Amygdala (tissue), 56 donors: ENCODE measurements around the gene DYRK3.
"Not testable (repeated sequence)": the region's sequence is repeated elsewhere in the genome, so short reads cannot be mapped to it uniquely, and the experiment has no call there.

ENCODE experiments used
- DNase-seq, 56 donors: peaks; one replicate each; lab custom pipeline; 2025; lab: John Stamatoyannopoulos, UW

DYRK3 gene

DNA sequence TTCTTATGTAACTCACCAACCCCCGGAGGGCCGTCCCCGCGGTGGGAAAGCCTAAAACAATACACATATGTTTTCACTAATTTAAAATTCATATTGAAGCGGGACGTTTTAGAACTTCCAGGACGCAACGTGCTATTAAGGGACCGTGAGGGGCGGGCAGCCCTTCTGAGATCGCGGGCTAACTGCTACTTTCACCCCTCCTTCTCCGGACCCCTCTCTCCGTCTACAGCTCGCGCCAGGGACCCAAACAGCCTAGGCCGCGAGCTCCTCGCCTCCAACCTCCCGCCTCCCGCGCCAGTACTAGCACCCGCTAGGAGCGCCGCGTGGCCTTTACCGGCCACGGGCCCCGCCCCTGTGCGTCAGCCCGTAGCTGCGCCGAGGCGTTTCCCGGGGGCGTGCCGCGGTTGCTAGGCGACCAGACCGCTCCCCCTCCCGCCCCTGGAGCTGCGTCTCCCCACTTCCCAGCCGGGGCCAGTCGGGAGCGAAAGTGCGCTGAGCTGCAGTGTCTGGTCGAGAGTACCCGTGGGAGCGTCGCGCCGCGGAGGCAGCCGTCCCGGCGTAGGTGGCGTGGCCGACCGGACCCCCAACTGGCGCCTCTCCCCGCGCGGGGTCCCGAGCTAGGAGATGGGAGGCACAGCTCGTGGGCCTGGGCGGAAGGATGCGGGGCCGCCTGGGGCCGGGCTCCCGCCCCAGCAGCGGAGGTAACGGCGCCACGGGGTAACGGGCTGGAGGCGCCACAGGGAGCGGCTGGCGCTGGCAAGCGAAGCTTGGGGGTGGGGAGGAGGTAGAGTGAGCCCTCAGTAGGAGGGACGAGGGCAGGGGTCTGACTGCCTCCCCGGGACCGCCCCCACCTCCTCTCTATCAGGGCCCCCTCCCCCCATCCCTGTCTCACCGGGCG, at the start of gene DYRK3:
DYRK3 (plus strand) TSS at position 457 of the 898 bp plus-strand sequence; CDS start at position 625, 168 bp downstream.
- DNase-seq = peak in 55 of 56 donors; percentile 38 to 95 (median 83)

DNA sequence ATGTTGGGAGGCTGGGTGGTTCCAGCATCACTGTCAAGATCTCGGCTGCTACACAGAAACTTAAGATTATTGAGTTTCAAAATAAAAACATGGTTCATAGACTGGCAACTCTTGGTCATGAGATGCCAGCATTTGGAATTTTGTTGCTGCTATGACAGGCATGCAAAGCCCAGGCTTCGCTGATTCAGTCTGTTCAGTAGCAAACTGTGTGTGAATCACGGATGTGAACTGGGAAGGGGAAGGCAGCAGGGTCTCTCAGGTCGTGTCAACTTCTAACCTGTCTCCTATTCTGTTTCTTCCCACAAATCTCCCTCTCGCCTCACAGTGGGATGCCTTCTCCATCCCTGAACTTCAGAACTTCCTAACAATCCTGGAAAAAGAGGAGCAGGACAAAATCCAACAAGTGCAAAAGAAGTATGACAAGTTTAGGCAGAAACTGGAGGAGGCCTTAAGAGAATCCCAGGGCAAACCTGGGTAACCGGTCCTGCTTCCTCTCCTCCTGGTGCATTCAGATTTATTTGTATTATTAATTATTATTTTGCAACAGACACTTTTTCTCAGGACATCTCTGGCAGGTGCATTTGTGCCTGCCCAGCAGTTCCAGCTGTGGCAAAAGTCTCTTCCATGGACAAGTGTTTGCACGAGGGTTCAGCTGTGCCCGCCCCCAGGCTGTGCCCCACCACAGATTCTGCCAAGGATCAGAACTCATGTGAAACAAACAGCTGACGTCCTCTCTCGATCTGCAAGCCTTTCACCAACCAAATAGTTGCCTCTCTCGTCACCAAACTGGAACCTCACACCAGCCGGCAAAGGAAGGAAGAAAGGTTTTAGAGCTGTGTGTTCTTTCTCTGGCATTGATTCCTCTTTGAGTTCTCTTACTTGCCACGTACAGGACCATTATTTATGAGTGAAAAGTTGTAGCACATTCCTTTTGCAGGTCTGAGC, 48.6 kb upstream of the DYRK3 start:
- DNase-seq = no peak

DNA sequence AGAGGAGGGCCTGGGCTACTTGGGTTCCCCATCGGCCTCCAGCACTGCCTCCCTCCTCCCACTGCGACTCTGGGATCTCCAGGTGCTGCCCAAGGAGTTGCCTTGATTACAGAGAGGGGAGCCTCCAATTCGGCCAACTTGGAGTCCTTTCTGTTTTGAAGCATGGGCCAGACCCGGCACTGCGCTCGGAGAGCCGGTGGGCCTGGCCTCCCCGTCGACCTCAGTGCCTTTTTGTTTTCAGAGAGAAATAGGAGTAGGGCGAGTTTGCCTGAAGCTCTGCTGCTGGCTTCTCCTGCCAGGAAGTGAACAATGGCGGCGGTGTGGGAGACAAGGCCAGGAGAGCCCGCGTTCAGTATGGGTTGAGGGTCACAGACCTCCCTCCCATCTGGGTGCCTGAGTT, 47.4 kb upstream of the DYRK3 start:
- no peak for DNase-seq

DNA sequence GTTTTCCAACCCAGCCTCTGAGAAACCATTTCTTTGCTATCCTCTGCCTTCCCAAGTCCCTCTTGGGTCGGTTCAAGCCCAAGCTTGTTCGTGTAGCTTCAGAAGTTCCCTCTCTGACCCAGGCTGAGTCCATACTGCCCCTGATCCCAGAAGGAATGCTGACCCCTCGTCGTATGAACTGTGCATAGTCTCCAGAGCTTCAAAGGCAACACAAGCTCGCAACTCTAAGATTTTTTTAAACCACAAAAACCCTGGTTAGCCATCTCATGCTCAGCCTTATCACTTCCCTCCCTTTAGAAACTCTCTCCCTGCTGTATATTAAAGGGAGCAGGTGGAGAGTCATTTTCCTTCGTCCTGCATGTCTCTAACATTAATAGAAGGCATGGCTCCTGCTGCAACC, 46.8 kb upstream of the DYRK3 start:
- no peak for DNase-seq

DNA sequence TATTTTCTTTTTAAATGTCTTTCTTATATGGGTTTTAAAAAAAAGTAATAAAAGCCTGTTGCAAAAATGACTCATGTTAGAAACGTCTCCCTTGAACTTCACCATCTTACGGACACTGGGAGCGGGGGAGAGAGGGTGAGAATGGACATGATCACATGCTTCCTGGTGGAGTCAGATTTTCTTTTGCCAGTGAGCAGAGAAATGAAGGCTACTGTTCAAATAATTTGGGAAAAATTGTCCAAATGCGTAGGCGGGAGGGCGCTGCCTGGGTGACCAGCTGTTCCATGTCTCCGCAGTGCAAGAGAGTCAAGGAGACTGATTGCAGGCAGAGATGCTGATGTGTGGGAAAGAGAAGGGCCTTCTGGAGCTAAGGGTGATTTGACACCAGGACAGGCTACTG, 46.1 kb upstream of the DYRK3 start:
- DNase-seq = no peak

DNA sequence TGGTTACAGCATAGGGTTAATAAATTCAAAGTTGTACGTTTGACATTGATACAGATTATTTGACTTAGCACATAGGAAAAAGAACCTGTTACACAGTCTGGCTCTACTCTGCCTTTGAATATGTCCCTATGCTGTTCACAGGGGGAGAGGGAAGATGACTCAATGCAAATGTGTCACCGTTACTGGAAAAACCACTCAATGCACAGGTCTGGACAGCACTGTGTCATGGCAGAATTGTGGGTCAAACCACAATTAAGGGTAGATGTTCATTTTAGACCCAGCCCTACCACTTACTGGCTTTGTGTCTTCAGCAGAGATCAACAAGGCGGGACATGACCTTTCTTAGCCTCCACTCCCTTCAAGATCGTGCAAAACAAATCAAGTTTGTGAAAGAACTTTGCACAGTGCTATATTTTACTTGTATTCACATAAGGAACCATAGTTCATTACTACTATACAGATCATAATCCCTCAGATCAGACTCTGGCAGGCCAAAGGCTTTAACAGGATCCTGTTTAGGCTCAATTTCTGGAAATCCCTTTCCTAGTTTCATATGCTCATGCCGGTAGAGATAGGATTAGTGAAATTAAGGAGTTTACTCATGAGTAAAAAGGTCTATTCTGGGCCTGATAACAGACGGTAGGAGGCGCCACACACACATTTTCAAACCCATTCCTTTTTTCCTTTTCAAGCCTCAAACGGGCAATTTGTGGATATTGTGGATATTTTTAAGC, 45.1 kb upstream of the DYRK3 start:
- DNase-seq = no peak

DNA sequence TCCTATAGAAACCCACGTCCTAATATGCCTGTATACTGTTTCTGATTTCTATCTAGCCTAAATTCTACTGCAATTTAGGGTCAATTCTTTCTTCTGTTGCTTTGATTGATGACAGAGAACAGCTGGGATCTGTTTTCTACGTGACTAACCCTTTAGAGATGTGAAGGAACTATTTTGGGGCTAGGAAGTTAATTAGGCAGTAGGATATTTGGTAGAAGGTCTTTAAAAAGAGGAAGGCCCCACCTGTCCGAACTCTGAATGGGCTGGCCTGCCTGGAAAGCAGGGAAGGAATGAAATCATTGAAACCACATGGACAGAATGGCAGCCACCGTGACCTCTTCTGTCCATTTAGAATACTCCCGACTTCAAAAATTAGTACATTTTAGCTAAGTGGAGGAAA, 44.1 kb upstream of the DYRK3 start:
- no peak for DNase-seq

DNA sequence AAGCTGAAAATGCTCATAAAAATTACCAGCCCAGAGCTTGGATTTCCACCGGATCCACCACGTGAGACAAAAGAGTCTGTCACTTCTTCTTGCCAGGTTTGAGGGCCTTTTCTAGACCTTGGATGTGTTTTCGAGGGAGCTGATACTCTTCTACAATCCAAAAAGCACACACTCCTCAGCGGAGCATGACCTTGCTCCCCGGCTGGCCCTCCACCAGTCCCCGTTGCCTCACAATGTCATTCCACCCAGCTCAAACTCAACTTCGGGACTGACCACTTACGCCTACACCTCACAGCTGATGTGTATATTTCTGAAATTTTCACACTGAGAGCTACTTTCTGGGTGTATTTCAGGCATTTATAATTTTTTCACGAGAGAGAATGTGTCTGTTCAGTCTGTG, 43.6 kb upstream of the DYRK3 start:
- no peak for DNase-seq

DNA sequence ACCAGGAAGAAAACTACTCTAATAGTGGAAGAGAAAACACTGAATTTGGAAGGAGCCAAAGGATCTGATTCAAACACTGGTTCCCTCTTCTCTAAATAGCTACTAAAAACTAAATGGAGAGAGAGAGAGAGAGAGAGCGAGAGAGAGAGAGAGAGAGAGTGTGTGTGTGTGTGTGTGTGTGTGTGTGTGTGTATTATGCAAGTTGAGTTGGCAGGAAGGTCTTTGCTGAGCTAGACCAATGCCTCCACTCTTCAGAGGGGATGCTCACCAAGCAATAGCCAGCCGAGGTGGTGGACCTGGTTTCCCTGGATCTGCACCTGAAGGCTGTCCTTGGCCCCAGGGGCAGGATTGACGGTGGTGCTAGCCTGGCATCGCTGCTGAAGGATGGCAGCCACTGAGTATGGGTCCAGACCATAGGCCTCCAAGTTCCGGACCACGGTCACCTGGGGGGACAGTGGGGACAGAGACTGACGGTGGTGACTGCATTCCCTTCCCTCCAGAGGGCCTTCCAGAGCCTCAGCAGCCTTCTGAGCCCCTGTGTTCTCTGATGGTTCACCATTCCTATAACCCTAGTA, 41.9 kb upstream of the DYRK3 start:
- DNase-seq = no peak

DNA sequence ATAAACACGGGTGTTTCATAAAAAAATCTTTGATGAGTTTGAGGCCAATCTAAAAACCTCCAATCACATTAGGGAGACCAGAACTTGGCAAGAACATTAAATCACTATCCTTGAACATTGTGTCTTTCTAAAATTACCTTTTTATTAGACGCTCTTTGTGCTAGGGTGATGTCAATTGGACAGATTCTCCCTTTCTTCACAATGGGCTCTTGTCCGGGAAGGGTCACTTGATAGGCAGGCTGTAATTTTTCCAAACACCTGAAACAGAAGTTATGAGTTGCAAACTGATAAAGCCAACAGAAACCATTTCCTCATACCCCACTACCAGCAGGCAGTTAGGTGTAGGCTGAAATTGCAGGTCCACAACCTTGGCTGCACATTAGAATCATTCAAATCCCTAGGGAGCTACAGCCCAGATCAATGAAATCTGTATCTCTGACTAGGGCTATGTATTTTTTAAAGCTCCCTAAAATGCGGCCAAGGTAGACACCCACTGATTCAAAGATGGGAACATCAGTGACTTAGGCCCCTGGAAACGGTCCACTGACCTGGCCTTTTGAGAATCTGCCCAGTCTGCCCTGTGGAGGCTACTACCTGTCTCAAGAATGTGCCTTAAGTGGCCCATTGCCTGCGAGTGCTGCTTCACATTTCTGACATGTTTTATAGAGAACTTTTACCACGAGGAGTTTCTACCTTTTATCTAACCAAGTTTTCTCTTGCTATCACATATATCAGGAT, 39.6 kb upstream of the DYRK3 start:
- DNase-seq = no peak

DNA sequence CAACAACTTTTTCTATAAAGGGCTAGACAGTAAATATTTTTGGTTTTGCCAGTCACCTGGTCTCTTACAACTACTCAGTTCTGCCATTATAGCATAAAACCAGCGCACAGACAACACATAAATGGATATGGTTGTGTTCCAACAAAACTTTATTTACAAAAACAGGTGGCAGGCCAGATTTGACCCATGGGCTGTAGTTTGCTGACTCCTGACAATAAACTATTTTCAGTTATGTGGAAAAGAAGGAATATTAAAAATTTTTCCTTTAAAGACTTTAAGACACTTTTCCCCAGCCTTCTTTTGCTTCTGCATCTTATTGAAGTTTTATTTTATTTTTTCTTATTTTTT, 39.0 kb upstream of the DYRK3 start:
- no peak for DNase-seq

DNA sequence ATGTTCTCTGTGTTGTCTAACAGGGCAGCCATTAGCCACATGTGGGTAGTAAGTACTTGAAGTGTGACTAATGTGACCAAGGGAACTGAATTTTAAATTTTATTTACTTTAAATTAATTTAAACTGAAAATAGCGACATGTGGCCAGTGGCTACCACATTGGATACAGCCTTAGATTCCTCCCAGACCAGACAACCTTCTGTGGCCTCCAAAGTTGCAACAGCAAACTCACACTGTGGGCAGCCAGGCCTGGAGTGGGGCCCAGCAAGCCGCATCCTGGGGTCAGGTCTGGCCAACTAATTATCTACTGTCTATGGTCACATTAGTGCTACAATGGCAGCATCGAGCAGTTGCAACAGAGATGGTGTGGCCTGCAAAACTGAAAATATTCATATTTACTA, 34.8 kb upstream of the DYRK3 start:
- no peak for DNase-seq

DNA sequence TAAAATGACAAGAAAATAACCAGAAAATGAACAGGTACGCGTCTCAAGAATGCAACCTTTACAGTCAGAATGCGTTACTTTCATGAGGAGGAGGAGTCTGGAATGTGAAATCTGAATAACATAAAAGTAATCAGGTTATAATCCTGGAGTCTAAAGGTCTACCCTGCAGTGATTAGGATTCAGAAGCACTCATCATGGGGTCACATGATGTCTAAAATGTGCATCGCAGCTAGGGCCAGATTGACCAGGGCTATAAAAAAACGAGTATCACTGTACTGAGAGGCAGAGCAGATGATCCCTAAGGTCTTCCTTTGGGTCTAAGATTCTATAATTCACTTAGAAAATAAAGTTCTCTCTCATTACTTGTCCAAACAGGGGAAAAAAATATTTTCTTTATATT, 30.5 kb upstream of the DYRK3 start:
- no peak for DNase-seq

DNA sequence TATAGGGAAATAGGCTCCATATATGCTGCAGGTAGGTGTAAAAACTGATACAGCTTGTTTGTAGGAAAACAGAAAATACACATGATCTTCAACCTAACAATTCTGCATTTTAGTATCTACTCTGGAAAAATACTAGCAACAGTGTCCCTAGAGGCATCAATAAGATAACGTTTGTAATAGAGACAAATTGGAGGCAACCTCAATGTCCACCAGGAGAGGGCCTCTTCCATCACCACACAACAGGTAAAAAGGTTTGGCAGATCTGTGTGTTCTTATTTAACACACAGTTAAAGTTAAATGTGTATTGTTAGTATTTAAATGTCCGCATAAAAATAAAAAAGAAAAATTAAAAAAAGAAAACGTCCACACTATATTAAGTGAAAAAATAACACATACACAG, 28.5 kb upstream of the DYRK3 start:
- DNase-seq = no peak

DNA sequence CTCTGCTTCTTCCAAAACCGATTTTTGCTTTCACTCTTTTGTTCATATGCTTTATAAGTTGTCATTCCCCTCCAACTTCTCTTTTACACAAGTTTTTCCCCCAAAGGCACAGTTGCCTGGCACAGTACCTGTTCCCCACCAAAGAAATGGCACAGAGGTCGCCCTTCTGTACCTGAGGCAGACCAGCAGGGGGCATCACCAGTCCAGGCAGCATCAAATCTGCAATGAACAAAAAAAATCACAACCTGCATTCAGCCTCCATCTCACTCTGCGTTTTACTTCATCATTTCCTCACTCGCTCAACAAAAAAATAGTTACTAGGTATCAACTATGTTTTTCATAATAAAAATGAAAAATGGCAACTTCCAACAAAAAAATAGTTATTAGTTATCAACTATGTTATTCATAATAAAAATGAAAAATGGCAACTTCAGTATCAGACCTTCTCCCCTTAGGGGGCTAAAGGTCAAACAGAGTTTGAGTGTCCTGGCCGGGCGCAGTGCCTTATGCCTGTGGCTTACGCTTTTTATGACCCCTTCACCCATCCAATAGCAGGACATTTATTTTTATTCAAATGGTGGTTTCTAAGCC, 27.1 kb upstream of the DYRK3 start:
- DNase-seq = no peak

DNA sequence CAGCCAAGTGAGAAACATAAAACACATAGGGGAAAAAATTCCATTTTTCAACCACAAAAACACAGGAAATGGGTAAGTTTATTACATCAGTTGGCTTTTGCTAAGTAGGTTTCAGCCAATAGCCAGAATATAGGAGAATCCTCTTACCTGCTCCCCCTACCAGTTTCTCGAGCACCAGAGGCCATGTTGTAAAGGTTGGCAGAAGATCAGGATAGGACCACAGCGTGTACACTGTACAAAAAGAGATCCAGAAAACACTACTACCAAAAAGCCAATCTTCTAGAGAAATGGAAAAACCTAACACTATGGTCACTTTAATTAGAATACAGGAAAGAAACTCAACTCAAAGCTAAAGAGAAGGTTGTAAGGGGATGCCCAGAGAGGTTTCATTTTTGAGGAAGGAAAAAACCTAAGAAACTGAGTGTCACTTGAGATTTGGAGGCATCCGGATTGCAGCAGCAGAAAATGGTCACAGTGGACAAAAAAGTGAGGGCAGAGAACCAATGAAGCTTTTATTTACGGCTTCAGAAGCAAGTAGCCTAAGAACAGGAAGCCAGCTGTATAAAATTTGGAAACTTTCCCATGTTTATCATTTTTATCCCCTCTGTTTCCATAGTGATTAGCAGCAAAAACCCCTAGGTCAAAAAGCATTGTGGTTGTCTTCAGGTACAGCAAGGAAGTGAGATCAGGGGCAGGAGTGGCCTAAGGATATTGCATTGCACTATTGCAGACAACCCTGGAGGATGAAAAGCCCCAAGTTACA, 25.9 kb upstream of the DYRK3 start:
- DNase-seq = no peak

DNA sequence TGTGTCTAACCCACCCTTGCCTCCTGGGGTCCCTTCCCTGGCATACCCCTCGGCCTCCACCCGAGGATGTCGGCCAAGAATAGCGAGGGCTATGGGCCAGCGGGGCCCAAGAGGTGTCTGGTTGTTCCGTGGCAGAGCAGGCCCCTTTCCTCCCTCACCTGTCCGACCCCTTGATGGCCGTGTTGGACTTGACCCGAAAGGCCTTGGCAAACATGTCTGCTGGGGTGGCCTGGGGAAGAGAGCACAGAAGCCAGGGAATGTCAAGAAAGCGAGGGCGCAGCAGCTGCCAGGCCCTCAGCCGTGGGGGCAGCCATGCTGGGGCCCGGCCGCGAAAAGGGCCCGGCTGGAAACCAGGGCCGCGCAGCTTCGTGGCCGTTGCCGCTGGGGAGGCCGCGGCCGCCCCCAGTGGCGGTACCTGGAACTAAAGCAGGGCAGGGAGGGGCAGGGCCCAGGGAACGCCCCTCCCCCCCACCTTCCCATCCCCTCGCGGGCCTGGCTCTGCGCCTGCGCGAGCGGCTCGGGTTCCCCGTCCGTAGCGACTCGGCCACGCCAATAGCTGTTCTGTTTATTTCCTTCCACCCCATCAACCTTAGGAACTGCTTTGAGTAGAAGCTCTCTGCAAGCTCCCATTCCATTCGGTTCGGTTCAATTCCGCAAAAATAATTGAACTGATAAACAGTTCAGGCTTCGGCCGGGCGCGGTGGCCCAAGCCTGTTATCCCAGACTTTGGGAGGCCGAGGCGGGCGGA, 23.0 kb upstream of the DYRK3 start, which contains the start of gene EIF2D:
EIF2D (minus strand) TSS at position 337 of the 748 bp plus-strand sequence; CDS start at position 214, 123 bp downstream.
- peak; percentile 60 to 97 (median 90) for DNase-seq

DNA sequence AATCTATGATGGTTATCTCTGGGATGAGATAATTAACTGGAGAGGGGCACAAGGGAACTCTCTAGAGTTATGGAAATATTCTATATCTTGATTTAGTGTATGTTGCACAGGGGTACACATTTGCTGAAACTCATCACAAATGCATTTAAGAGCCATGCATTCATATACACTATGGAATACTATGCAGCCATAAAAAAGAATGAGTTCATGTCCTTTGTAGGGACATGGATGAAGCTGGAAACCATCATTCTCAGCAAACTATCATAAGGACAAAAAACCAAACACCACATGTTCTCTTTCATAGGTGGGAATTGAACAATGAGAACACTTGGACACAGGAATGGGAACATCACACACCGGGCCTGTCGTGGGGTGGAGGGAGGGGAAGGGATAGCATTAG, 8.9 kb upstream of the DYRK3 start:
- not testable (repeated sequence) for DNase-seq
